ENCODE results near the gene FREM3.

Gene FREM3

GRCh38 chr4:143559757-143560147, 140.7 kb downstream of the FREM3 start:
- Histone ChIP-seq H3K9ac (ENCODE audit: low read length) (peak overlapping the region; percentile 58), H3K36me3 (replicated peaks; ENCODE audit: insufficient read depth, low read length) (no peaks in the 10 kb centered on the region), H3K4me3 (ENCODE audit: low read length) (peak overlapping the region; percentile 78), H3K9me3 (replicated peaks; ENCODE audit: insufficient read depth, low read length) (no peaks in the 10 kb centered on the region), H3K27ac (ENCODE audit: low read length) (peak overlapping the region; percentile 61; the same call in 1 of the 2 replicates), H3K79me2 (ENCODE audit: low read length) (no peaks in the 10 kb centered on the region), H2AFZ (ENCODE audit: low read length) (peak overlapping the region; percentile 100), H3K27me3 (replicated peaks; ENCODE audit: insufficient read depth, low read length) (no peaks in the 10 kb centered on the region), H3F3A (ENCODE audit: insufficient read depth, low read length) (0 out of 2 replicates have a peak, but pooled peaks cover 4% of the 10 kb centered on the region), H3K9me2 (replicated peaks; ENCODE audit: insufficient read depth, low read length) (no peaks in the 10 kb centered on the region), H3K4me1 (ENCODE audit: low read length) (0 out of 2 replicates have a peak, but pooled peaks cover 5% of the 10 kb centered on the region), H3K4me2 (ENCODE audit: low read depth, low read length) (peak overlapping the region; percentile 70), H4K20me1 (ENCODE audit: insufficient read depth, low read length) (no peaks in the 10 kb centered on the region)
- TF ChIP-seq CTCF (IDR thresholded peaks at IDR 0.05; ENCODE audit: low read length) (no peak; the same call in 1 of the 2 replicates), EZH2 (optimal IDR thresholded peaks at IDR 0.05; ENCODE audit: low read depth, low read length) (no peak), EZH2phosphoT487 (IDR thresholded peaks at IDR 0.05; ENCODE audit: low read length) (no peak)
- peak; percentile 24 for DNase-seq

GRCh38 chr4:143558823-143559756, 141.4 kb downstream of the FREM3 start:
- Histone ChIP-seq H3K4me3 (ENCODE audit: low read length) (peak overlapping the region; percentile 78), H3K27me3 (replicated peaks; ENCODE audit: insufficient read depth, low read length) (no peaks in the 10 kb centered on the region), H3K4me1 (ENCODE audit: low read length) (0 out of 2 replicates have a peak, but pooled peaks cover 5% of the 10 kb centered on the region), H4K20me1 (ENCODE audit: insufficient read depth, low read length) (no peaks in the 10 kb centered on the region), H3K9ac (ENCODE audit: low read length) (peak overlapping the region; percentile 58), H2AFZ (ENCODE audit: low read length) (peak overlapping the region; percentile 100), H3K27ac (ENCODE audit: low read length) (peak overlapping the region; percentile 61; the same call in 1 of the 2 replicates), H3K79me2 (ENCODE audit: low read length) (no peaks in the 10 kb centered on the region), H3K4me2 (ENCODE audit: low read depth, low read length) (peak overlapping the region; percentile 70), H3F3A (ENCODE audit: insufficient read depth, low read length) (0 out of 2 replicates have a peak, but pooled peaks cover 4% of the 10 kb centered on the region), H3K9me2 (replicated peaks; ENCODE audit: insufficient read depth, low read length) (no peaks in the 10 kb centered on the region), H3K9me3 (replicated peaks; ENCODE audit: insufficient read depth, low read length) (no peaks in the 10 kb centered on the region), H3K36me3 (replicated peaks; ENCODE audit: insufficient read depth, low read length) (no peaks in the 10 kb centered on the region)
- TF ChIP-seq EZH2phosphoT487 (IDR thresholded peaks at IDR 0.05; ENCODE audit: low read length) (no peak), CTCF (IDR thresholded peaks at IDR 0.05; ENCODE audit: low read length) (peak; percentile 97)
- DNase-seq: peak; percentile 95

- Histone ChIP-seq H3K9me3 (replicated peaks; ENCODE audit: insufficient read depth, low read length) (no peaks in the 10 kb centered on the region), H3K4me1 (ENCODE audit: low read length) (0 out of 2 replicates have a peak, but pooled peaks cover 5% of the 10 kb centered on the region)
Measured at GRCh38 chr4:143558286-143558685, 142.2 kb downstream of the FREM3 start.

More at GRCh38 chr4:143558286-143558685, 142.2 kb downstream of the FREM3 start:
- no peaks in the 10 kb centered on the region for H4K20me1 ChIP-seq (ENCODE audit: insufficient read depth, low read length)
- no peak for DNase-seq
- H2AFZ ChIP-seq (ENCODE audit: low read length): no peak overlapping the region
- H3K27ac ChIP-seq (ENCODE audit: low read length): no peak overlapping the region
- no peaks in the 10 kb centered on the region for H3K79me2 ChIP-seq (ENCODE audit: low read length)
- H3K36me3 ChIP-seq (replicated peaks; ENCODE audit: insufficient read depth, low read length): peaks cover 2% of the 10 kb centered on the region; the same call in 1 of the 2 replicates
- TF ChIP-seq CTCF (IDR thresholded peaks at IDR 0.05; ENCODE audit: low read length) (no peak), EZH2 (optimal IDR thresholded peaks at IDR 0.05; ENCODE audit: low read depth, low read length) (no peak), EZH2phosphoT487 (IDR thresholded peaks at IDR 0.05; ENCODE audit: low read length) (no peak)
- no peak overlapping the region for H3K4me3 ChIP-seq (ENCODE audit: low read length)
- H3K9me2 ChIP-seq (replicated peaks; ENCODE audit: insufficient read depth, low read length): no peaks in the 10 kb centered on the region
- H3K4me2 ChIP-seq (ENCODE audit: low read depth, low read length): peak overlapping the region; percentile 70; the same call in 1 of the 2 replicates
- H3K27me3 ChIP-seq (replicated peaks; ENCODE audit: insufficient read depth, low read length): no peaks in the 10 kb centered on the region
- 0 out of 2 replicates have a peak, but pooled peaks cover 4% of the 10 kb centered on the region for H3F3A ChIP-seq (ENCODE audit: insufficient read depth, low read length)
- H3K9ac ChIP-seq (ENCODE audit: low read length): no peak overlapping the region

Measured in MM.1S (cell line).